Neural progenitor cell (in vitro differentiated cells): Measurements from ENCODE around the gene CAMK2A. TPM values are rescaled to one million over a fixed set of nuclear protein-coding genes. Genes with fewer than 3 reads are reported as not detected.

ENCODE experiments used
- DNase-seq: peaks from one replicate; pipeline ENCODE4 v3.0.0-alpha.2; 2016; ENCODE audit warnings: low spot score
- H2AFZ ChIP-seq: fragments of 200-600 bp; sonication (generic); replicated peaks from 2 replicates; pipeline ENCODE4 v1.6.1; 2016; ENCODE audit warnings: antibody characterized with exemption
- H3F3A ChIP-seq: fragments of 200-600 bp; sonication (generic); 2 replicates; pipeline ENCODE4 v1.6.1; 2016; ENCODE audit warnings: antibody characterized with exemption, low read depth
- H3K27ac ChIP-seq: fragments of 200-600 bp; sonication (generic); 2 replicates; pipeline ENCODE4 v1.5.1; 2016; ENCODE audit warnings: mild to moderate bottlenecking
- H3K27me3 ChIP-seq: fragments of 200-600 bp; sonication (generic); 2 replicates; pipeline ENCODE4 v1.6.1; 2016; ENCODE audit warnings: mild to moderate bottlenecking, moderate library complexity
- H3K36me3 ChIP-seq: fragments of 200-600 bp; sonication (generic); 2 replicates; pipeline ENCODE4 v1.5.1; 2016
- H3K4me1 ChIP-seq: fragments of 200-600 bp; sonication (generic); 2 replicates; pipeline ENCODE4 v1.6.1; 2016; ENCODE audit warnings: mixed run types
- H3K4me2 ChIP-seq: fragments of 200-600 bp; sonication (generic); 2 replicates; pipeline ENCODE4 v1.6.1; 2016
- H3K4me3 ChIP-seq: fragments of 200-600 bp; sonication (generic); 2 replicates; pipeline ENCODE4 v1.5.1; 2016
- H3K79me2 ChIP-seq: fragments of 200-600 bp; sonication (generic); 2 replicates; pipeline ENCODE4 v1.6.1; 2016; ENCODE audit warnings: low read depth
- H3K9ac ChIP-seq: fragments of 200-600 bp; sonication (generic); 2 replicates; pipeline ENCODE4 v1.6.1; 2016
- H3K9me3 ChIP-seq: fragments of 200-600 bp; sonication (generic); 2 replicates; pipeline ENCODE4 v1.5.1; 2016; ENCODE audit warnings: low read depth
- H4K20me1 ChIP-seq: fragments of 200-600 bp; sonication (generic); 2 replicates; pipeline ENCODE4 v1.6.1; 2016; ENCODE audit warnings: low read depth
- H3K27ac Mint-ChIP-seq: 3 replicates; pipeline ENCODE4 v1.8.0; 2021; ENCODE audit warnings: mixed read lengths
- H3K27me3 Mint-ChIP-seq: 2 replicates; pipeline ENCODE4 v1.8.0; 2022; ENCODE audit warnings: low read depth, mild to moderate bottlenecking, inconsistent platforms, moderate library complexity, mixed read lengths; ENCODE audit not compliant: insufficient read depth
- H3K36me3 Mint-ChIP-seq: 3 replicates; pipeline ENCODE4 v1.8.0; 2021; ENCODE audit warnings: mixed read lengths
- H3K4me1 Mint-ChIP-seq: 3 replicates; pipeline ENCODE4 v1.8.0; 2021; ENCODE audit warnings: mixed read lengths
- H3K4me3 Mint-ChIP-seq: 3 replicates; pipeline ENCODE4 v1.8.0; 2021; ENCODE audit warnings: mild to moderate bottlenecking, moderate library complexity, mixed read lengths
- H3K9me3 Mint-ChIP-seq: 3 replicates; pipeline ENCODE4 v1.8.0; 2020; ENCODE audit warnings: mixed read lengths
- CTCF ChIP-seq: fragments of 200-600 bp; sonication (generic); IDR thresholded peaks from 2 replicates; pipeline ENCODE4 v1.5.1; 2017; ENCODE audit warnings: antibody characterized with exemption, mild to moderate bottlenecking
- EZH2 ChIP-seq: fragments of 200-600 bp; sonication (generic); IDR thresholded peaks from 2 replicates; pipeline ENCODE4 v1.6.1; 2017; ENCODE audit warnings: antibody characterized with exemption, mild to moderate bottlenecking, moderate library complexity
- EZH2phosphoT487 ChIP-seq: fragments of 200-600 bp; sonication (generic); IDR thresholded peaks from 2 replicates; pipeline ENCODE4 v1.6.1; 2017; ENCODE audit warnings: antibody characterized with exemption
- total RNA-seq: library from RNA; depleted of rRNA; stranded (reverse); fragments of >200 nt; gene quantifications from 2 replicates; pipeline ENCODE4 v1.2.3, GENCODE V29; 2015; ENCODE audit warnings: low replicate concordance

Gene CAMK2A
- total RNA-seq, 1 donor from 2014 or later, result 0.09 TPM

GRCh38 chr5:150241298-150242160 is 48.0 kb downstream of the CAMK2A start:
- Mint-ChIP-seq H3K27ac (peak overlapping the region; percentile 94), H3K36me3 (no peaks in the 10 kb centered on the region), H3K4me1 (peaks cover 37% of the 10 kb centered on the region)

GRCh38 chr5:150239794-150240122 is 49.8 kb downstream of the CAMK2A start:
- Histone ChIP-seq H3K9me3 (no peaks in the 10 kb centered on the region), H3K4me1 (peaks cover 29% of the 10 kb centered on the region), H3K27ac (no peak overlapping the region), H3K79me2 (no peaks in the 10 kb centered on the region), H3K27me3 (no peaks in the 10 kb centered on the region), H3K4me3 (no peak overlapping the region), H3K4me2 (no peak overlapping the region), H2AFZ (no peak overlapping the region), H3K36me3 (no peaks in the 10 kb centered on the region), H3F3A (peaks cover 4% of the 10 kb centered on the region), H4K20me1 (no peaks in the 10 kb centered on the region), H3K9ac (no peak overlapping the region)
- TF ChIP-seq CTCF (no peak), EZH2phosphoT487 (no peak), EZH2 (no peak)
- no peaks in the 10 kb centered on the region for H3K9me3 Mint-ChIP-seq
- H3K27me3 Mint-ChIP-seq, result peaks cover 8% of the 10 kb centered on the region
- H3K4me3 Mint-ChIP-seq, result no peak overlapping the region
- H3K27ac Mint-ChIP-seq, result no peak overlapping the region
- peaks cover 39% of the 10 kb centered on the region for H3K4me1 Mint-ChIP-seq
- no peak for DNase-seq
- no peaks in the 10 kb centered on the region for H3K36me3 Mint-ChIP-seq

More at GRCh38 chr5:150241298-150242160, 48.0 kb downstream of the CAMK2A start:
- H3K27me3 ChIP-seq, result no peaks in the 10 kb centered on the region
- Mint-ChIP-seq H3K4me3 (no peak overlapping the region), H3K27me3 (peaks cover 8% of the 10 kb centered on the region), H3K9me3 (no peaks in the 10 kb centered on the region)
- H3K9me3 ChIP-seq, result no peaks in the 10 kb centered on the region
- peak overlapping the region; percentile 47 for H3K4me2 ChIP-seq
- peaks cover 37% of the 10 kb centered on the region for H3K4me1 ChIP-seq
- TF ChIP-seq EZH2, result no peak
- TF ChIP-seq EZH2phosphoT487, result no peak
- no peak for TF ChIP-seq CTCF
- no peaks in the 10 kb centered on the region for H3K79me2 ChIP-seq
- no peak overlapping the region for H3K27ac ChIP-seq
- H3K36me3 ChIP-seq, result no peaks in the 10 kb centered on the region
- no peak overlapping the region for H3K9ac ChIP-seq
- no peak overlapping the region for H3K4me3 ChIP-seq
- H2AFZ ChIP-seq, result peak overlapping the region; percentile 20
- DNase-seq, result no peak
- H4K20me1 ChIP-seq, result no peaks in the 10 kb centered on the region
- peaks cover 4% of the 10 kb centered on the region for H3F3A ChIP-seq

- Mint-ChIP-seq H3K36me3 (no peaks in the 10 kb centered on the region), H3K27me3 (peaks cover 8% of the 10 kb centered on the region), H3K9me3 (no peaks in the 10 kb centered on the region), H3K4me3 (no peak overlapping the region), H3K27ac (no peak overlapping the region), H3K4me1 (peaks cover 38% of the 10 kb centered on the region)
- TF ChIP-seq EZH2 (no peak), CTCF (no peak), EZH2phosphoT487 (no peak)
- Histone ChIP-seq H3F3A (peaks cover 4% of the 10 kb centered on the region), H3K27ac (no peak overlapping the region), H3K36me3 (no peaks in the 10 kb centered on the region), H3K79me2 (no peaks in the 10 kb centered on the region), H3K4me1 (peaks cover 27% of the 10 kb centered on the region), H2AFZ (no peak overlapping the region), H3K4me2 (no peak overlapping the region), H3K4me3 (no peak overlapping the region), H3K27me3 (no peaks in the 10 kb centered on the region), H3K9me3 (no peaks in the 10 kb centered on the region), H3K9ac (no peak overlapping the region), H4K20me1 (no peaks in the 10 kb centered on the region)
- no peak for DNase-seq
Observed at GRCh38 chr5:150239099-150239793, 50.3 kb downstream of the CAMK2A start.
